A549 (cell line): ENCODE results near the gene RABGEF1.

Experiments used
- CHD2 ChIP-seq: fragments of 150-350 bp; IDR thresholded peaks from 2 replicates; pipeline ENCODE4 v1.6.1; 2014; ENCODE audit warnings: low read length; ENCODE audit not compliant: partially characterized antibody
- EP300 ChIP-seq, 2 experiments: fragments of >200 bp; sonication (Bioruptor Twin); formaldehyde crosslinking; IDR thresholded peaks; 2 replicates in 1 of 2; 3 replicates in 1 of 2; pipeline ENCODE4 v1.6.1; 2016 to 2017
- JUNB ChIP-seq: fragments of >200 bp; sonication (Bioruptor Twin); formaldehyde crosslinking; IDR thresholded peaks from 2 replicates; pipeline ENCODE4 v1.6.1; 2016
- MYC ChIP-seq: IDR thresholded peaks from 2 replicates; pipeline ENCODE4 v1.6.1; 2012; ENCODE audit warnings: mild to moderate bottlenecking, inconsistent platforms, low read length, improper control_type of control experiment, borderline replicate concordance
- POLR2A ChIP-seq: IDR thresholded peaks from 2 replicates; pipeline ENCODE4 v1.6.1; 2012; ENCODE audit warnings: mild to moderate bottlenecking, low read length
- SMC3 ChIP-seq: fragments of >200 bp; sonication (Bioruptor Twin); formaldehyde crosslinking; IDR thresholded peaks from 3 replicates; pipeline ENCODE4 v1.6.1; 2018; ENCODE audit warnings: inconsistent platforms
- SREBF2 ChIP-seq: fragments of 450-650 bp; IDR thresholded peaks from 2 replicates; pipeline ENCODE4 v1.6.1; 2014; ENCODE audit warnings: mild to moderate bottlenecking, moderate library complexity
- TP53 ChIP-seq: fragments of 250-450 bp; sonication (Bioruptor Pico); IDR thresholded peaks from 2 replicates; pipeline ENCODE4 v1.5.0; 2021; ENCODE audit warnings: mild to moderate bottlenecking, moderate library complexity
- TF ChIP-seq, protein P1 (sequence below): fragments of >200 bp; sonication (Bioruptor Twin); formaldehyde crosslinking; IDR thresholded peaks from 3 replicates; pipeline ENCODE4 v1.5.1; 2016
- TF ChIP-seq, protein P2 (sequence below): fragments of 200-600 bp; sonication (generic); IDR thresholded peaks from 2 replicates; pipeline ENCODE4 v1.6.1; 2016; ENCODE audit warnings: antibody characterized with exemption, mild to moderate bottlenecking, moderate library complexity
- TF ChIP-seq, protein P3 (sequence below): fragments of 450-650 bp; IDR thresholded peaks from 2 replicates; pipeline ENCODE4 v1.6.1; 2014; ENCODE audit warnings: antibody characterized with exemption

DNA sequence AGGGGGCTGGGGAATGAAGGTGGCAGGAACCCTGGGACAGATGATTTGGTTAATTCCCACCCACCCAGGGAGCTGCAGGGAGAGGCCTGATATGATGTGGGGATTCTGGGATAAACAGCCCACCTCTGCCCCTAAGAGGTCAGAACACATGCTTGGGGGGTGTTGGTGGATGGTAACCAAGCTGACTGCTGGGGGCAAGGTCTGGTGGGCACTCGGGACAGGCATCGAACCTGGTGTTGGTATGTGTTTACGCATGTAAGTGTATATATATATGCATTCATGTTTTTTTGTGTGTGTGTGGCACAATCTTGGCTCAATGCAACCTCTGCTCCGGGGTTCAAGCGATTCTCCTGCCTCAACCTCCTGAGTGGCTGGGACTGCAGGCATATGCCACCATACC lies 99.8 kb downstream of the RABGEF1 start:
- TF ChIP-seq, protein P1, sequence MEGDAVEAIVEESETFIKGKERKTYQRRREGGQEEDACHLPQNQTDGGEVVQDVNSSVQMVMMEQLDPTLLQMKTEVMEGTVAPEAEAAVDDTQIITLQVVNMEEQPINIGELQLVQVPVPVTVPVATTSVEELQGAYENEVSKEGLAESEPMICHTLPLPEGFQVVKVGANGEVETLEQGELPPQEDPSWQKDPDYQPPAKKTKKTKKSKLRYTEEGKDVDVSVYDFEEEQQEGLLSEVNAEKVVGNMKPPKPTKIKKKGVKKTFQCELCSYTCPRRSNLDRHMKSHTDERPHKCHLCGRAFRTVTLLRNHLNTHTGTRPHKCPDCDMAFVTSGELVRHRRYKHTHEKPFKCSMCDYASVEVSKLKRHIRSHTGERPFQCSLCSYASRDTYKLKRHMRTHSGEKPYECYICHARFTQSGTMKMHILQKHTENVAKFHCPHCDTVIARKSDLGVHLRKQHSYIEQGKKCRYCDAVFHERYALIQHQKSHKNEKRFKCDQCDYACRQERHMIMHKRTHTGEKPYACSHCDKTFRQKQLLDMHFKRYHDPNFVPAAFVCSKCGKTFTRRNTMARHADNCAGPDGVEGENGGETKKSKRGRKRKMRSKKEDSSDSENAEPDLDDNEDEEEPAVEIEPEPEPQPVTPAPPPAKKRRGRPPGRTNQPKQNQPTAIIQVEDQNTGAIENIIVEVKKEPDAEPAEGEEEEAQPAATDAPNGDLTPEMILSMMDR = no peak
- TF ChIP-seq, protein P2, sequence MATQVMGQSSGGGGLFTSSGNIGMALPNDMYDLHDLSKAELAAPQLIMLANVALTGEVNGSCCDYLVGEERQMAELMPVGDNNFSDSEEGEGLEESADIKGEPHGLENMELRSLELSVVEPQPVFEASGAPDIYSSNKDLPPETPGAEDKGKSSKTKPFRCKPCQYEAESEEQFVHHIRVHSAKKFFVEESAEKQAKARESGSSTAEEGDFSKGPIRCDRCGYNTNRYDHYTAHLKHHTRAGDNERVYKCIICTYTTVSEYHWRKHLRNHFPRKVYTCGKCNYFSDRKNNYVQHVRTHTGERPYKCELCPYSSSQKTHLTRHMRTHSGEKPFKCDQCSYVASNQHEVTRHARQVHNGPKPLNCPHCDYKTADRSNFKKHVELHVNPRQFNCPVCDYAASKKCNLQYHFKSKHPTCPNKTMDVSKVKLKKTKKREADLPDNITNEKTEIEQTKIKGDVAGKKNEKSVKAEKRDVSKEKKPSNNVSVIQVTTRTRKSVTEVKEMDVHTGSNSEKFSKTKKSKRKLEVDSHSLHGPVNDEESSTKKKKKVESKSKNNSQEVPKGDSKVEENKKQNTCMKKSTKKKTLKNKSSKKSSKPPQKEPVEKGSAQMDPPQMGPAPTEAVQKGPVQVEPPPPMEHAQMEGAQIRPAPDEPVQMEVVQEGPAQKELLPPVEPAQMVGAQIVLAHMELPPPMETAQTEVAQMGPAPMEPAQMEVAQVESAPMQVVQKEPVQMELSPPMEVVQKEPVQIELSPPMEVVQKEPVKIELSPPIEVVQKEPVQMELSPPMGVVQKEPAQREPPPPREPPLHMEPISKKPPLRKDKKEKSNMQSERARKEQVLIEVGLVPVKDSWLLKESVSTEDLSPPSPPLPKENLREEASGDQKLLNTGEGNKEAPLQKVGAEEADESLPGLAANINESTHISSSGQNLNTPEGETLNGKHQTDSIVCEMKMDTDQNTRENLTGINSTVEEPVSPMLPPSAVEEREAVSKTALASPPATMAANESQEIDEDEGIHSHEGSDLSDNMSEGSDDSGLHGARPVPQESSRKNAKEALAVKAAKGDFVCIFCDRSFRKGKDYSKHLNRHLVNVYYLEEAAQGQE = no peak
- TF ChIP-seq EP300 (IDR thresholded peaks at IDR 0.05) = no peak
- TF ChIP-seq POLR2A = no peak
- no peak for TF ChIP-seq SMC3
- TF ChIP-seq, protein P3, sequence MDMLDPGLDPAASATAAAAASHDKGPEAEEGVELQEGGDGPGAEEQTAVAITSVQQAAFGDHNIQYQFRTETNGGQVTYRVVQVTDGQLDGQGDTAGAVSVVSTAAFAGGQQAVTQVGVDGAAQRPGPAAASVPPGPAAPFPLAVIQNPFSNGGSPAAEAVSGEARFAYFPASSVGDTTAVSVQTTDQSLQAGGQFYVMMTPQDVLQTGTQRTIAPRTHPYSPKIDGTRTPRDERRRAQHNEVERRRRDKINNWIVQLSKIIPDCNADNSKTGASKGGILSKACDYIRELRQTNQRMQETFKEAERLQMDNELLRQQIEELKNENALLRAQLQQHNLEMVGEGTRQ = no peak
- TF ChIP-seq JUNB = no peak
- TF ChIP-seq CHD2 = no peak
- TF ChIP-seq SREBF2 = no peak
- TF ChIP-seq MYC = no peak
- TF ChIP-seq TP53 = no peak
